OCI-LY7 (cell line): ENCODE results near the gene PHACTR3. TPM values are rescaled to one million over a fixed set of nuclear protein-coding genes. Genes with fewer than 3 reads are reported as not detected.

ENCODE experiments used
- BruUV-seq: library from RNA; stranded (reverse); fragments of 400-500 nt; replicated peaks from 2 replicates; lab custom pipeline; 2021; lab: Mats Ljungman, UMichigan
- CTCF ChIA-PET: fragments of 300-600 bp; sonication (Branson Sonifier 250); formaldehyde crosslinking; loops from one replicate; lab custom pipeline; 2022; ENCODE audit warnings: antibody characterized with exemption; ENCODE audit not compliant: unreplicated experiment; lab: Charles Lee
- POLR2A ChIA-PET: fragments of 300-600 bp; sonication (Branson Sonifier 250); formaldehyde crosslinking; loops from one replicate; lab custom pipeline; 2022; ENCODE audit warnings: antibody characterized with exemption; lab: Charles Lee
- DNase-seq: peaks from one replicate; pipeline ENCODE4 v3.0.0-alpha.2; 2015; ENCODE audit warnings: low spot score
- H2AFZ ChIP-seq: fragments of 200-600 bp; sonication (generic), shearing (Covaris generic); 2 replicates; pipeline ENCODE4 v1.6.1; 2014; ENCODE audit warnings: mild to moderate bottlenecking, antibody characterized with exemption, low read length, moderate library complexity
- H3K27ac ChIP-seq: fragments of 200-600 bp; sonication (generic); 2 replicates; pipeline ENCODE4 v1.5.1; 2014; ENCODE audit warnings: mixed run types, low read depth, mild to moderate bottlenecking, moderate library complexity, low read length, inconsistent platforms; ENCODE audit not compliant: poor library complexity, severe bottlenecking
- H3K36me3 ChIP-seq: fragments of 200-600 bp; sonication (generic); 2 replicates; pipeline ENCODE4 v1.6.1; 2014; ENCODE audit warnings: mild to moderate bottlenecking, antibody characterized with exemption, low read length, moderate library complexity, mixed read lengths; ENCODE audit not compliant: insufficient read depth
- H3K4me1 ChIP-seq: fragments of 200-600 bp; sonication (generic); 2 replicates; pipeline ENCODE4 v1.5.1; 2014; ENCODE audit warnings: mild to moderate bottlenecking, low read length; ENCODE audit not compliant: insufficient read depth, poor library complexity, severe bottlenecking
- H3K4me2 ChIP-seq: fragments of 200-600 bp; sonication (generic); 2 replicates; pipeline ENCODE4 v1.6.1; 2014; ENCODE audit warnings: mild to moderate bottlenecking, low read length
- H3K4me3 ChIP-seq: fragments of 200-600 bp; sonication (generic); 2 replicates; pipeline ENCODE4 v1.5.1; 2014; ENCODE audit warnings: mild to moderate bottlenecking, low read depth, low read length; ENCODE audit not compliant: poor library complexity, severe bottlenecking
- H3K79me2 ChIP-seq: fragments of 200-600 bp; sonication (generic); 2 replicates; pipeline ENCODE4 v1.6.1; 2016; ENCODE audit warnings: low read depth, mild to moderate bottlenecking, low read length, moderate library complexity, mixed read lengths; ENCODE audit not compliant: insufficient read depth
- H3K9me2 ChIP-seq: fragments of 200-600 bp; sonication (generic); 2 replicates; pipeline ENCODE4 v1.6.1; 2016; ENCODE audit warnings: mild to moderate bottlenecking, low read length, mixed read lengths; ENCODE audit not compliant: insufficient read depth
- H3K9me3 ChIP-seq: fragments of 200-600 bp; sonication (generic); 2 replicates; pipeline ENCODE4 v1.6.1; 2014; ENCODE audit warnings: mild to moderate bottlenecking, mixed run types, low read length, mixed read lengths
- H4K20me1 ChIP-seq: fragments of 200-600 bp; sonication (generic); 2 replicates; pipeline ENCODE4 v1.6.1; 2014; ENCODE audit warnings: mild to moderate bottlenecking, antibody characterized with exemption, low read length, moderate library complexity, mixed read lengths; ENCODE audit not compliant: insufficient read depth
- CTCF ChIP-seq: fragments of 200-600 bp; sonication (generic); conservative IDR thresholded peaks from 2 replicates; pipeline ENCODE4 v1.5.1; 2014; ENCODE audit warnings: mild to moderate bottlenecking, antibody characterized with exemption, low read length, moderate library complexity, mixed read lengths
- EZH2phosphoT487 ChIP-seq: fragments of 200-600 bp; sonication (generic); IDR thresholded peaks from 2 replicates; pipeline ENCODE4 v1.6.1; 2018; ENCODE audit warnings: low read depth, borderline replicate concordance, mild to moderate bottlenecking, mixed run types, antibody characterized with exemption, low read length, moderate library complexity, mixed read lengths
- intact Hi-C: fragments of 100-400 bp; cut with micrococcal nuclease; formaldehyde crosslinking; loops from one replicate; pipeline ENCODE4 v1.10.0; 2022; ENCODE audit not compliant: unreplicated experiment
- total RNA-seq, 2 experiments: library from RNA; depleted of rRNA in 1 of 2; stranded (reverse); fragments of >200 nt in 1 of 2; shearing (Covaris generic) in 1 of 2; gene quantifications; 2 replicates each; pipeline ENCODE4 v1.2.3, GENCODE V29; 2014 to 2022

PHACTR3 gene
- total RNA-seq, 2 experiments from 2014 or later, result 0.32 TPM; not detected in 1

GRCh38 chr20:59636766-59637370 is 32.5 kb downstream of the PHACTR3 start:
- CTCF ChIA-PET, result no interaction called here
- TF ChIP-seq CTCF (no peak), EZH2phosphoT487 (no peak)
- Histone ChIP-seq H4K20me1 (no peaks in the 10 kb centered on the region), H3K4me3 (no peak overlapping the region), H3K9me2 (no peaks in the 10 kb centered on the region), H3K27ac (no peak overlapping the region), H3K4me2 (no peak overlapping the region), H3K4me1 (no peaks in the 10 kb centered on the region), H2AFZ (no peak overlapping the region), H3K79me2 (no peaks in the 10 kb centered on the region), H3K9me3 (no peaks in the 10 kb centered on the region), H3K36me3 (no peaks in the 10 kb centered on the region)
- BruUV-seq, result no TSS peak
- POLR2A ChIA-PET, result interaction anchor here (0.7 kb wide), 1 partner anchor 20 kb away, joined by 5 read pairs; no protein-coding TSS in a partner anchor
- intact Hi-C loops, result no loop called here
- no peak for DNase-seq

GRCh38 chr20:59640267-59640666 is 35.9 kb downstream of the PHACTR3 start:
- no peak overlapping the region for H3K4me3 ChIP-seq
- no peaks in the 10 kb centered on the region for H3K36me3 ChIP-seq
- no TSS peak for BruUV-seq
- POLR2A ChIA-PET, result no interaction called here
- intact Hi-C loops, result no loop called here
- no peaks in the 10 kb centered on the region for H3K4me1 ChIP-seq
- no peaks in the 10 kb centered on the region for H4K20me1 ChIP-seq
- H2AFZ ChIP-seq, result no peak overlapping the region
- CTCF ChIA-PET, result no interaction called here
- H3K9me2 ChIP-seq, result no peaks in the 10 kb centered on the region
- no peaks in the 10 kb centered on the region for H3K79me2 ChIP-seq
- no peak overlapping the region for H3K4me2 ChIP-seq
- H3K9me3 ChIP-seq, result no peaks in the 10 kb centered on the region
- H3K27ac ChIP-seq, result no peak overlapping the region
- no peak for DNase-seq
- no peak for TF ChIP-seq EZH2phosphoT487
- no peak for TF ChIP-seq CTCF

- POLR2A ChIA-PET, result no interaction called here
- no TSS peak for BruUV-seq
- H3K79me2 ChIP-seq, result no peaks in the 10 kb centered on the region
Measured at GRCh38 chr20:59643615-59644061, 39.3 kb downstream of the PHACTR3 start.

More at GRCh38 chr20:59643615-59644061, 39.3 kb downstream of the PHACTR3 start:
- CTCF ChIA-PET, result no interaction called here
- H3K4me1 ChIP-seq, result no peaks in the 10 kb centered on the region
- H3K4me3 ChIP-seq, result no peak overlapping the region
- H3K9me2 ChIP-seq, result no peaks in the 10 kb centered on the region
- no peaks in the 10 kb centered on the region for H3K36me3 ChIP-seq
- no peak for DNase-seq
- TF ChIP-seq CTCF, result no peak
- TF ChIP-seq EZH2phosphoT487, result no peak
- no peaks in the 10 kb centered on the region for H4K20me1 ChIP-seq
- intact Hi-C loops, result no loop called here
- no peak overlapping the region for H3K27ac ChIP-seq
- no peak overlapping the region for H2AFZ ChIP-seq
- H3K9me3 ChIP-seq, result no peaks in the 10 kb centered on the region
- H3K4me2 ChIP-seq, result no peak overlapping the region
